ENCODE measurements around the gene TLK2.

- TF ChIP-seq, protein P1, sequence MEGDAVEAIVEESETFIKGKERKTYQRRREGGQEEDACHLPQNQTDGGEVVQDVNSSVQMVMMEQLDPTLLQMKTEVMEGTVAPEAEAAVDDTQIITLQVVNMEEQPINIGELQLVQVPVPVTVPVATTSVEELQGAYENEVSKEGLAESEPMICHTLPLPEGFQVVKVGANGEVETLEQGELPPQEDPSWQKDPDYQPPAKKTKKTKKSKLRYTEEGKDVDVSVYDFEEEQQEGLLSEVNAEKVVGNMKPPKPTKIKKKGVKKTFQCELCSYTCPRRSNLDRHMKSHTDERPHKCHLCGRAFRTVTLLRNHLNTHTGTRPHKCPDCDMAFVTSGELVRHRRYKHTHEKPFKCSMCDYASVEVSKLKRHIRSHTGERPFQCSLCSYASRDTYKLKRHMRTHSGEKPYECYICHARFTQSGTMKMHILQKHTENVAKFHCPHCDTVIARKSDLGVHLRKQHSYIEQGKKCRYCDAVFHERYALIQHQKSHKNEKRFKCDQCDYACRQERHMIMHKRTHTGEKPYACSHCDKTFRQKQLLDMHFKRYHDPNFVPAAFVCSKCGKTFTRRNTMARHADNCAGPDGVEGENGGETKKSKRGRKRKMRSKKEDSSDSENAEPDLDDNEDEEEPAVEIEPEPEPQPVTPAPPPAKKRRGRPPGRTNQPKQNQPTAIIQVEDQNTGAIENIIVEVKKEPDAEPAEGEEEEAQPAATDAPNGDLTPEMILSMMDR (IDR thresholded peaks at IDR 0.05): no peak
- TF ChIP-seq POLR2AphosphoS5 (IDR thresholded peaks at IDR 0.05): no peak
These were observed 169.8 kb downstream of the TLK2 start for GRCh38 chr17:62648251-62648955.
